GM18526 (cell line): Measurements from ENCODE around the gene PACRG.

Experiments
- POLR2A ChIP-seq: IDR thresholded peaks from 3 replicates; pipeline ENCODE4 v1.6.1; 2011; ENCODE audit not compliant: insufficient read length; ENCODE audit errors: extremely low read depth

PACRG gene

GRCh38 chr6:163259689-163260088 is 531.9 kb downstream of the PACRG start:
- TF ChIP-seq POLR2A = no peak

GRCh38 chr6:163260111-163260895 is 532.5 kb downstream of the PACRG start:
- TF ChIP-seq POLR2A = no peak

- TF ChIP-seq POLR2A = no peak
These were observed 533.1 kb downstream of the PACRG start for GRCh38 chr6:163260911-163261310.

GRCh38 chr6:163261361-163261760 is 533.6 kb downstream of the PACRG start:
- no peak for TF ChIP-seq POLR2A

- TF ChIP-seq POLR2A = no peak
These were observed 534.3 kb downstream of the PACRG start for GRCh38 chr6:163262080-163262479.

GRCh38 chr6:163263196-163263595 is 535.4 kb downstream of the PACRG start:
- TF ChIP-seq POLR2A = no peak

- TF ChIP-seq POLR2A = no peak
These were observed 536.4 kb downstream of the PACRG start for GRCh38 chr6:163263998-163264661.

GRCh38 chr6:163264662-163265035 is 536.9 kb downstream of the PACRG start:
- TF ChIP-seq POLR2A = no peak

- TF ChIP-seq POLR2A = no peak
These were observed 553.9 kb downstream of the PACRG start for GRCh38 chr6:163281634-163282033.

- no peak for TF ChIP-seq POLR2A
These were observed 554.9 kb downstream of the PACRG start for GRCh38 chr6:163282672-163283071.

- TF ChIP-seq POLR2A = no peak
These were observed 556.4 kb downstream of the PACRG start for GRCh38 chr6:163284151-163284550.

GRCh38 chr6:163285691-163286090 is 557.9 kb downstream of the PACRG start:
- no peak for TF ChIP-seq POLR2A

- TF ChIP-seq POLR2A = no peak
These were observed 559.9 kb downstream of the PACRG start for GRCh38 chr6:163287626-163288025.

- TF ChIP-seq POLR2A = no peak
These were observed 560.3 kb downstream of the PACRG start for GRCh38 chr6:163288066-163288465.

- no peak for TF ChIP-seq POLR2A
These were observed 561.1 kb downstream of the PACRG start for GRCh38 chr6:163288915-163289314.

GRCh38 chr6:163289447-163289846 is 561.7 kb downstream of the PACRG start:
- TF ChIP-seq POLR2A = no peak
